Activated gamma-delta T cell (primary cell): ENCODE data around the gene MYO9A.
"Not testable (repeated sequence)": the region's sequence is repeated elsewhere in the genome, so short reads cannot be mapped to it uniquely, and the experiment has no call there.

Experiments
- DNase-seq: peaks from one replicate; lab custom pipeline; 2025; lab: John Stamatoyannopoulos, UW

The MYO9A gene

GRCh38 chr15:72086920-72087648 is 30.9 kb downstream of the MYO9A start:
- DNase-seq, result no peak

- no peak for DNase-seq
Measured at GRCh38 chr15:72086010-72086697, 31.8 kb downstream of the MYO9A start.

GRCh38 chr15:72082176-72082575 is 35.8 kb downstream of the MYO9A start:
- no peak for DNase-seq

- no peak for DNase-seq
Measured at GRCh38 chr15:72078887-72079286, 39.1 kb downstream of the MYO9A start.

GRCh38 chr15:72077950-72078349 is 40.0 kb downstream of the MYO9A start:
- no peak for DNase-seq

GRCh38 chr15:72074335-72075060 is 43.5 kb downstream of the MYO9A start:
- DNase-seq, result no peak

GRCh38 chr15:72071448-72071825 is 46.5 kb downstream of the MYO9A start:
- not testable (repeated sequence) for DNase-seq

GRCh38 chr15:72070817-72071447 is 47.0 kb downstream of the MYO9A start:
- no peak for DNase-seq

GRCh38 chr15:72068856-72069255 is 49.1 kb downstream of the MYO9A start:
- DNase-seq, result no peak

GRCh38 chr15:72065801-72066200 is 52.1 kb downstream of the MYO9A start:
- no peak for DNase-seq

GRCh38 chr15:72063186-72063585 is 54.8 kb downstream of the MYO9A start:
- no peak for DNase-seq

GRCh38 chr15:72062319-72062718 is 55.6 kb downstream of the MYO9A start:
- no peak for DNase-seq

GRCh38 chr15:72060687-72061250 is 57.2 kb downstream of the MYO9A start:
- DNase-seq, result no peak

GRCh38 chr15:72058585-72058984 is 59.4 kb downstream of the MYO9A start:
- DNase-seq, result no peak

- no peak for DNase-seq
Measured at GRCh38 chr15:72057548-72058091, 60.3 kb downstream of the MYO9A start.

- not testable (repeated sequence) for DNase-seq
Measured at GRCh38 chr15:72056217-72056616, 61.7 kb downstream of the MYO9A start.

- DNase-seq, result not testable (repeated sequence)
Measured at GRCh38 chr15:72053297-72053696, 64.7 kb downstream of the MYO9A start.

- no peak for DNase-seq
Measured at GRCh38 chr15:72050700-72051099, 67.2 kb downstream of the MYO9A start.

- DNase-seq, result no peak
Measured at GRCh38 chr15:72047020-72047419, 70.9 kb downstream of the MYO9A start.

- DNase-seq, result no peak
Measured at GRCh38 chr15:72044956-72045355, 73.0 kb downstream of the MYO9A start.

GRCh38 chr15:72042865-72043264 is 75.1 kb downstream of the MYO9A start:
- DNase-seq, result no peak

- DNase-seq, result no peak
Measured at GRCh38 chr15:72042054-72042453, 75.9 kb downstream of the MYO9A start.
